ENCODE results near the gene EXOSC3. TPM values are rescaled to one million over a fixed set of nuclear protein-coding genes. Genes with fewer than 3 reads are reported as not detected.

Gene EXOSC3
- total RNA-seq, 2 donors from 2014 or later, result 18.8 to 19.8 TPM

DNA sequence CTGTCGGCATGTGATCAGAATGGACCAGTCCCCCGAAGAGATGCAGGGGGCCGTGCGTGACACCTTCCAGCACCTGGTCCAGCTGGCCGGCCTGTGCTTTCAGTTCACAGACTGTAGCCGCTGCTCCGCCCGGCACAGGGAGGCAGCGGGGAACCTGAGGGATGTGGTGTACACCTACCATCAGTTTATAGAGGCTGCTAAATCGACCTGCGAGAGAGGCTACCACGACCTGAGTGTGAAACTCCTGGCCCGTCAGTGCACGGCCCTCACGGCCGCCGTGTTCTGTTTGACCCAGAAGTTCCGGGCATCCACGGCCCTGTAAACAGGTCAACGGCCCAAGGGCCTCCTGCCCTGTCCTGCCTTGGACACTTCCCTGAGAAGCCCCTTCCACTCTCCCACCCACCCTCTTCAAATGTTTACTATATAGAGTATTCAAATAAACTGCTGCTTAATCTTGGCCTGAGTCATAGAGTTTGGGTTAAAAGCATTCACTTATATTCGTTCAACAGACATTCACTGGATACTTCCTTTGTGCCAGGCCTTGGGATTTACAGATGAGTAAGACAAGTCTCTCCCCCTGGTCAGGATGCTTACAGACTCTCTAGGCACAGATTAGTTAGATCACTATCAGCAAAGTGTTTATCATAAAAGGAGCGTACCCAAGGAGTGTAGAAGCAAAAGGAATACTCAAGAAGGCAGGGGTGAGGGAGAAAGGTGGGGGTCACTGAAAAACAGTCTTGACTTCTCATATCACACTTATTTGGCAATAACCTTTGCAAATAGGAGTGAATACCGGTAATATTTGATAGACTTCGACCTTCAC, 38.2 kb downstream of the EXOSC3 start:
- no peak for DNase-seq
- ATAC-seq, result no peak
- intact Hi-C loops (cut with DNase I), result loop anchor here (10.0 kb wide), 4 partner anchors 142 to 658 kb away; no protein-coding TSS in a partner anchor

DNA sequence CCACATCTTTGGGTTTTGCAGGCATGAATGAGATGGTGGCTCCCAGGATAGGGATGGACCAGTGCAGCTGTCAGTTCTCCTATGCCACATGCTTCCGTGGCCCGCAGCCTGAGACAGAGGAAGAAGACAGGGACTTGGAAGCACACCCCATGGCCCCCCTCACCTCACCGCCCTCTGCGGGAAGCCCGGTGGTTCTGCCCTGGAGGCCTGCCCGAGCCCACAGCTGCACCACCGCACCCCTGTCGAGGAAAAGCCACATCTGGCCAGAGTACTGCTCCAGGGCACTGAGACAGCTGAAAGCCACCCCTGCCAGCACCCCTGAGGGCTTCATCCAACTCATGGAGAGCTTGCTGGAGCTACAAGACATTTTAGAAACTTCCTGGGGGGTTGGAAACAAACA, 38.9 kb downstream of the EXOSC3 start:
- DNase-seq (no peak), ATAC-seq (no peak)
- intact Hi-C loops (cut with DNase I), result loop anchor here (10.0 kb wide), 4 partner anchors 141 to 659 kb away; no protein-coding TSS in a partner anchor

DNA sequence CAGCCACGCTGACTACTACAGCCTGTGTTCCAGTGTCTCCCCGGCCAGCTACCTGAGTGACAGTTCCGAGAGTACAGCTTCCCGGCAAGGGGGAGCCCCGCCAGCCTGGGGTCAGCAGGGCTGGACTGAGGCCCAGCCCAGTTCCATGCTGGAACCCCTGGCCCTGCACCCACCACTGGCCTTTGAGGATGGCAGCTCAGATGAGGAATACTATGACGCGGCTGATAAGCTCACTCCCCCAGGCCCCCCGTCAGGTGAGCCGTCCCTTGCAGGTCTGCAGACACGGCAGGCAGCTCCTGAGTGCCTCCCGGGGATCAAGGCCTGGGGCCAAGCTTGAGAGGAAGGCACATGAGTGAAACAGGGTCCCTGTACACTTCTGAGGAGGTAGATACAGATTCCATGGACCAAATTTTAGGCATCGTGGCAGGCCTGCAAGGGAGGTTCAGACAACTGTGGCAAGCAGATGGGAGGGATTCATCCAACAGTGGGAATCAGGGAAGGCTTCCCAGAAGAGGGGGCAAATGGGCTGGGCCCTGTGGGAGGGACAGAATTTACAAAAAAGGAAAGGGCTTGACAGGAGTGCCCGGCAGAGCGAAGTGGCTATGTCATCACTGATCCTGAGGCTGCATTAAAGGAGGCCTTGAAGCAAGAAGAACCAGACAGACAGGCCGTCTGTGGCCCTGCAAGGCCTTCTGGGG, 44.1 kb downstream of the EXOSC3 start:
- no peak for DNase-seq
- intact Hi-C loops (cut with DNase I), result loop anchor here (10.0 kb wide), 4 partner anchors 136 to 664 kb away; no protein-coding TSS in a partner anchor
- no peak for ATAC-seq

DNA sequence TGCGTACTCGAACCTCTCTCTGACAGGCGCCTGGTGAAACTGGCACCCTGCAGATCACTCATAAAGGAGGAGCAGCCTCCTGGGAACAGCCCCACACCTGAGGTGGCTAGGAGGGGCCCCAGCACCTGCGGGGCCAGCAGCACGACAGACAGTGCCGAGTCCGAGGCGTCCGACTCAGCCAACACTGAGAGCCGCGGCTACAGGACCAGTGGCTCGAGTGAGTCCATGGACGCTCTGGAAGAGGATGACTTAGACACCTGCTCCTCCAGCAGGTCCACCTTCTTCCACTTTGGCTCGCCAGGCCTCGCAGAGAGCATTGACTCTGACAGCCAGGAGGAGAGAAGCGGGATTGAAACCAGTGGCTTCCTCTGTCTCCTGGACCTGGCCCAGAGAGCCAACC, 44.7 kb downstream of the EXOSC3 start:
- ATAC-seq (no peak), DNase-seq (no peak)
- intact Hi-C loops (cut with DNase I), result loop anchor here (10.0 kb wide), 4 partner anchors 135 to 665 kb away; no protein-coding TSS in a partner anchor

DNA sequence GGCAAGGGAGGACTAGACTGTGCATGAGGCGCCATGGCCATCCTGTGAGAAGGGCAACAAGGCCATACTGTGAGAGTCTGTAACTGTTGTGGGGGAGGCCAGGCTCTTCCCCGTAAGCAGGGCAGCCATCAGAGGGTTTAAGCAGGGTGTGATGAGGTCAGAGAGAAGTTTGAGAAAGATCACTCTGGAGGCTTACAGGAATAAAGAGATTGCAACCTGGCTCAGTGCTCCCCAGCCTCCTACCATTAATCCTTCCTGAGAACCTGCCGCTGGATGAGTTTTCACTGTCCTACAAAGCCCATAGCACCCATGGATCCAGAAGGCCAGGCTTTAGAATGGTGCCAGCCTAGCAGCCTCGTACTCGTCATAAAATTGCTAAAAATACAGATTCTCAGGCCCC, 45.6 kb downstream of the EXOSC3 start:
- ATAC-seq, result no peak
- intact Hi-C loops (cut with DNase I), result no loop called here
- DNase-seq, result no peak

DNA sequence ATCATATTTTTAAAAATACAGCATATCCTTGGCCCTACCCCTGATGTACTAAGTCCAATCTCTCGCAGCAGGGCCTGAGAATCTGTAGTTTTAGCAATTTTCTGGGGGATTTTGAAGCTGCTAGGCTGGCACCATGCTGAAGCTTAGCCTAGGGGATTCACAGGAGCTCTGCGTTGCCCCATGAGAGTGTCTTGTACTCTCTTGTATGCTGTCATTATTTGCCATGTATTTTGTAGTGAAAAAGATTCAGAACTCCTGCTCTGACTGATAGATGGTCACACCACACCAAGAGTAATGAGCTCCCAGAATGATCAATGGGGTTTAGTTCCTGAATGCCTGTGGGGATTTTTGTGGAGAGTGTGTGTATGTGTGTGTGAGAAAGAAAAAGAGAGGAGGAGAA, 51.9 kb downstream of the EXOSC3 start:
- ATAC-seq, result no peak
- intact Hi-C loops (cut with DNase I), result no loop called here

DNA sequence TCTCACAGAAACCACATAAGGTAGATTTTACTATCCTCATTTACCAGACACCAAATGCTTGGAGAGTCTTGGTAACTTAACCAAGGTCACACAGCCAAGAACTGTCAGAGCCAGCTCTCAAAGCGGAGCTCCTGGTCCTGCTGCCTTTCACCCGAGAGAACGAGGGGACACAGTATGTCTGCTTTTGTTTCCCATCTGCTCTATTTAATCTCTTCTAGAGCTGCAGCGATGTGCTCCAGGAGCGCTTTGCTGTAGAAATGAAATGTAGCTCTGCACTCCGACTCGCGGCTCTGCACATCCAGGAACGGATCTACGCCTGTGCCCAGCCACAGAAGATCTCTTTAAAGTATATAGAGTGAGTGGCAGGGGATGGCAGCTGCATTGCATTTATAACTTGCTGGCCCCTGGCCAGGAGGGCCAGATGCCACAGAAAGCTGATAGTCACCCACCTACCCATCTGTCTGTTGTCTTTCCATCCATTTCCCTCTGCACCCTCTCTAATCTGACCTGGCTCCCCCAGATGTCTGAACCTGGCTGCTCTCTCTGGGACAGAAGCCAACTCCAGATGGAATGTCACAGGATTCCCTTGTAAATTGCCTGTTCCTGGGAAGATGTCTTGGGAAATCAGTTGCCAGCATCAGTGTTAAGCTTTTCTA, 52.6 kb downstream of the EXOSC3 start:
- no peak for ATAC-seq
- no peak for DNase-seq
- intact Hi-C loops (cut with DNase I), result no loop called here

More for the DNA sequence above, 51.9 kb downstream of the EXOSC3 start:
- no peak for DNase-seq

DNA sequence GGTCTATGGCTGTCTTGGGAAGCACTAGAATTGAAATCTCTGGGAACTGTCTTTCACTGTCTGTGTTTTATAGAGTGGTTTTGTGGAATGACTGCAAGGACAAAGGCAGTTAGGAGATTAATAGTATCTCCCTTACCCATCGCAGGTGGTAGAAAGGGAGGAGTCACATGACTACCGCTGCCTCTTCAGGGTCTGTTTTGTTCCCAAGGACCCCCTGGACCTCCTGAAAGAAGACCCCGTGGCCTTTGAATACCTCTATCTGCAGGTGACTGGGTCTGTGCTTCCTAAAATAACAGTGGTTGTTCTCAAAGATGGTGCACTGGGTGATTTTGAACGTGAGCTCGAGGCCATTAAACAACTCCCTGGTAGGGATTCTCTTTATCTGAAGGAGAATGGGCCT, 54.0 kb downstream of the EXOSC3 start:
- ATAC-seq (no peak), DNase-seq (no peak)
- intact Hi-C loops (cut with DNase I), result no loop called here

DNA sequence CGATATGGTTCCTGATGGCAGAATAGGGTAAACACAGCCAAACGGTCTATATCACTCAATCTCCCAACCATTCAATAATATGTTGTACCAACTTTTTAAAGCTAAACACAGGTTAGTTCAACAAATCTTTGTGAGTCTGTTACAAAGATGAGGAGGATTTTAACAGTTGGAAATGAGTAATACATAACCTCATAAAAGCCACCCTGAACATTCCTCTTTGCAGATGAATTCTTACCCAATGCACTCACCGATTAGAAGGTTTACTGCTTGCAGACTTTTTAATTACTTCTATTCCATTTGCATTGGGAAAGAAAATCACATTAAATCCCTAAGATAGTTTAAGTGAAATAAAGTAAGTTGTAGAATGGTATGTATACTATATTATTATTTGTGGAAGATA, 54.6 kb downstream of the EXOSC3 start:
- no peak for DNase-seq
- ATAC-seq, result no peak
- intact Hi-C loops (cut with DNase I), result no loop called here

Other genes starting within 250 kb of the EXOSC3 start
- gene FBXO10, start 208.7 kb downstream of the EXOSC3 start, total RNA-seq, result 1 to 10 TPM; 6.4 to 6.7 TPM
- 10 to 100 TPM; 58.8 to 64.9 TPM for gene TOMM5, start 192.5 kb downstream of the EXOSC3 start, total RNA-seq
- gene FRMPD1, start 134.1 kb downstream of the EXOSC3 start, total RNA-seq, result under 1 TPM; 0.21 to 0.77 TPM
- 1 to 10 TPM; 4.2 to 5.7 TPM for gene TRMT10B, start 31.3 kb downstream of the EXOSC3 start, total RNA-seq
- gene DCAF10, start 15.7 kb upstream of the EXOSC3 start, total RNA-seq, result 10 to 100 TPM; 19.6 to 20.0 TPM
- gene SLC25A51, start 119.1 kb upstream of the EXOSC3 start, total RNA-seq, result 10 to 100 TPM; 30.2 to 30.3 TPM